Cardiac muscle cell (in vitro differentiated cells and primary cell): ENCODE results near the gene NPAS3. TPM values are rescaled to one million over a fixed set of nuclear protein-coding genes. Genes with fewer than 3 reads are reported as not detected.

Source experiments
- DNase-seq, 2 donors: peaks; one replicate each; pipeline versions ENCODE4 v3.0.0 to v3.0.0-alpha.2; 2010 to 2017; ENCODE audit warnings: low read depth in 1 of 2, low spot score in 1 of 2
- H3K27ac ChIP-seq: fragments of 200-600 bp; sonication (generic); 2 replicates; pipeline ENCODE4 v1.5.1; 2016
- H3K27me3 ChIP-seq: fragments of 200-600 bp; sonication (generic); 2 replicates; pipeline ENCODE4 v1.6.0; 2016; ENCODE audit warnings: control low read depth
- H3K36me3 ChIP-seq: fragments of 200-600 bp; sonication (generic); 2 replicates; pipeline ENCODE4 v1.5.1; 2016; ENCODE audit warnings: control low read depth
- H3K4me1 ChIP-seq: fragments of 200-600 bp; sonication (generic); 2 replicates; pipeline ENCODE4 v1.8.1; 2017; ENCODE audit warnings: low read depth, mild to moderate bottlenecking, mixed run types
- H3K4me3 ChIP-seq: fragments of 200-600 bp; sonication (generic); 2 replicates; pipeline ENCODE4 v1.5.1; 2016; ENCODE audit warnings: mild to moderate bottlenecking
- H3K9me3 ChIP-seq: fragments of 200-600 bp; sonication (generic); 2 replicates; pipeline ENCODE4 v1.5.1; 2017; ENCODE audit warnings: low read depth, mild to moderate bottlenecking, control low read depth
- polyA plus RNA-seq: library from polyadenylated mRNA; unstranded; fragments of >200 nt; fragmentation: Nextera tagmentation; extraction: Ambion mirVana; gene quantifications from 2 replicates; pipeline ENCODE4 v1.2.1, GENCODE V29; 2016
- total RNA-seq: library from RNA; depleted of rRNA; stranded (reverse); fragments of >200 nt; gene quantifications from 2 replicates; pipeline ENCODE4 v1.2.3, GENCODE V29; 2016
- TF ChIP-seq, protein P1 (sequence below): IDR thresholded peaks from 2 replicates; pipeline ENCODE4 v1.5.1; 2012; ENCODE audit warnings: low read depth, mild to moderate bottlenecking, low read length

NPAS3 gene
- total and polyA plus RNA-seq, 2 experiments from 2014 or later, result 0.18 TPM

DNA sequence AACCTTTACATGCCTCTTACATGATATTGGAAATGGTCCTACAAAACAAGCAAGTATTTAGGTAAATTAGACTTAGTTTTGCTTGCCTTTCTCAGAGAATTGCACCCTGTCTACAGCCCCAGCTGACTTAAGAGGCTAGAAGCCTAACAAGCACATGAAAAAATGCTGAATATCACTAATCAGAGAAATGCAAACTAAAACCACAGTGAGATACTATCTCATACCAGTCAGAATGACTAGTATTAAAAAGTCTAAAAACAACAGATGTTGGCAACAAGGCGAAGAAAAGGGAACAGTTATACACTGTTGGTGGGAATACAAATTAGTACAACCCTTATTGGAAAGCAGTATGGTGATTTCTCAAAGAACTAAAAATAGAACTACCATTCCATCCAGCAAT is 908.4 kb downstream of the NPAS3 start:
- no peak overlapping the region for H3K27ac ChIP-seq
- H3K4me1 ChIP-seq, result peaks cover 12% of the 10 kb centered on the region
- TF ChIP-seq, protein P1, sequence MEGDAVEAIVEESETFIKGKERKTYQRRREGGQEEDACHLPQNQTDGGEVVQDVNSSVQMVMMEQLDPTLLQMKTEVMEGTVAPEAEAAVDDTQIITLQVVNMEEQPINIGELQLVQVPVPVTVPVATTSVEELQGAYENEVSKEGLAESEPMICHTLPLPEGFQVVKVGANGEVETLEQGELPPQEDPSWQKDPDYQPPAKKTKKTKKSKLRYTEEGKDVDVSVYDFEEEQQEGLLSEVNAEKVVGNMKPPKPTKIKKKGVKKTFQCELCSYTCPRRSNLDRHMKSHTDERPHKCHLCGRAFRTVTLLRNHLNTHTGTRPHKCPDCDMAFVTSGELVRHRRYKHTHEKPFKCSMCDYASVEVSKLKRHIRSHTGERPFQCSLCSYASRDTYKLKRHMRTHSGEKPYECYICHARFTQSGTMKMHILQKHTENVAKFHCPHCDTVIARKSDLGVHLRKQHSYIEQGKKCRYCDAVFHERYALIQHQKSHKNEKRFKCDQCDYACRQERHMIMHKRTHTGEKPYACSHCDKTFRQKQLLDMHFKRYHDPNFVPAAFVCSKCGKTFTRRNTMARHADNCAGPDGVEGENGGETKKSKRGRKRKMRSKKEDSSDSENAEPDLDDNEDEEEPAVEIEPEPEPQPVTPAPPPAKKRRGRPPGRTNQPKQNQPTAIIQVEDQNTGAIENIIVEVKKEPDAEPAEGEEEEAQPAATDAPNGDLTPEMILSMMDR, result no peak
- H3K36me3 ChIP-seq, result no peaks in the 10 kb centered on the region
- no peaks in the 10 kb centered on the region for H3K27me3 ChIP-seq
- peak in 1 of 2 donors; percentile 25 for DNase-seq
- H3K4me3 ChIP-seq, result no peak overlapping the region
- no peaks in the 10 kb centered on the region for H3K9me3 ChIP-seq

DNA sequence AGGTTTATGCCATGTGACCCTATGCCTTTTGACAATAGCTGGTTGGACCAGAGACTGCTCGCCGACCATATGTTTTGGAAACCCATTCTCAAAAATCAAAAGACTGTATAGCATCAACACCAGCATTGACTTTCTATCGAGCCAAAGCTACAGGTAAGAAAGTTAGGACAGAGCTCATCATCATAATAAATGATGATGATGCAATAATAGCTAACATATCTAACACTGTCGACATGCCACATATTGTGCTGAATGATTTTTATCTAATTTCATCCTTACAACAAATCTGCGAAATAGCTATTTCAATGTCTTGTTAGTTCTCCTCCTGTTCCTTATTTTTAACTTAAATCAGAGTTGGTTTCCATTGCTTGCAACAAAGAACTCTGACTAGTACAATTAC is 909.3 kb downstream of the NPAS3 start:
- TF ChIP-seq, protein P1, result no peak
- DNase-seq, result no peak
- Histone ChIP-seq H3K4me3 (no peak overlapping the region), H3K9me3 (no peaks in the 10 kb centered on the region), H3K27me3 (no peaks in the 10 kb centered on the region), H3K36me3 (no peaks in the 10 kb centered on the region), H3K4me1 (peaks cover 12% of the 10 kb centered on the region), H3K27ac (no peak overlapping the region)

DNA sequence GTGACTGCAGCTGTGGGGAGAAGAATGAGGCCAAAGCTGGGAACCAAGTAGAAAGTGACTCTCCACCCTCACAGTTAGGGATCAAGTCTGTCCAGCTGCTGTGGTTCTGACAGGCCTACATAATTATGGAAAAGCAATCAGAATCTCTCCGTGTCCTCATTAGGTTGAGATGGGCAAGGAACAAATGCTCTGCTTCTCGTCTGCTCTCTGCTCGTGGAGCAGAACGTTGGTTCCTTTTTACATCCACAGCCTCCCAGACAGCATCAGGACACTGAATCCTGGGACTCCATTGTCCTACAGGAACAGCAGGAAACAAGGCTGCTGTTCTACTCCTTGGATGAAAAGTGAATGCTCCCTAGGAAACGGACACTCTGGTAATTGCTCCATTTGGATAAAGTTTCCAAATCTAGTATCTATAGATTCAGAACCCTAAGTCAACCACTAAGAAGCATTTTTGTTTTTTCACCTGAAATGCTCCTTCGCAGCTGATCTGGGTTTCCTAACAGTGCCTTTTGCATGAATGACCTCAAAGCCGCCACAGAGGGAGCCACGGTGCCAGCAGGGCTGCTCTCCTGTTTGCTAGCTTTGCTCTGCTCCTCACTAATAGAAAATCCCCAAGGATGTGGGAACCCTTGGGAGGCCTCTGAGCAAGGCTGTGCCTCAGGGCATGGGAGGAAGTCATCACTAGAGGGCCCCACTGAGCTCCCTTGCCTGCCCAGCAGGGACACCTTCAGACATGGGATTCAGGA is 910.2 kb downstream of the NPAS3 start:
- H3K4me1 ChIP-seq, result peaks cover 12% of the 10 kb centered on the region
- no peaks in the 10 kb centered on the region for H3K27me3 ChIP-seq
- H3K4me3 ChIP-seq, result no peak overlapping the region
- H3K9me3 ChIP-seq, result no peaks in the 10 kb centered on the region
- H3K27ac ChIP-seq, result no peak overlapping the region
- no peaks in the 10 kb centered on the region for H3K36me3 ChIP-seq
- TF ChIP-seq, protein P1, result peak; percentile 89
- DNase-seq, result peak; percentile 77 to 94

DNA sequence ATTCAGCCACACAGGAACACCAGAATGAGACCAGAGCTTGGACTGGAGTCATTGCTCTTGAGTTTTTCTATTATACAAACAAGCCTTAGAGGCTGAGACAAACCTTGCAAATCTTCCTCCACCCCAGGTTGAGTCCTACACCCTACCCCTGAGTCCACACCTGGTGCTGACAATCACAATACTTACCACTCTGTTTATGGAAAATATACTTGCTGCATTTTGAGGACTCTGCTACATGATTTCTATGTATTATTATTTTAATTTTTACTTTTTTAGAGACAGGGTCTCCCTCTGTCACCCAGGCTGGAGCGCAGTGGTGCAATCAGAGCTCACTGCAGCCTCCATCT is 910.7 kb downstream of the NPAS3 start:
- H3K9me3 ChIP-seq, result no peaks in the 10 kb centered on the region
- DNase-seq, result no peak
- H3K27ac ChIP-seq, result no peak overlapping the region
- peaks cover 12% of the 10 kb centered on the region for H3K4me1 ChIP-seq
- no peaks in the 10 kb centered on the region for H3K36me3 ChIP-seq
- no peak overlapping the region for H3K4me3 ChIP-seq
- no peaks in the 10 kb centered on the region for H3K27me3 ChIP-seq
- TF ChIP-seq, protein P1, result no peak

DNA sequence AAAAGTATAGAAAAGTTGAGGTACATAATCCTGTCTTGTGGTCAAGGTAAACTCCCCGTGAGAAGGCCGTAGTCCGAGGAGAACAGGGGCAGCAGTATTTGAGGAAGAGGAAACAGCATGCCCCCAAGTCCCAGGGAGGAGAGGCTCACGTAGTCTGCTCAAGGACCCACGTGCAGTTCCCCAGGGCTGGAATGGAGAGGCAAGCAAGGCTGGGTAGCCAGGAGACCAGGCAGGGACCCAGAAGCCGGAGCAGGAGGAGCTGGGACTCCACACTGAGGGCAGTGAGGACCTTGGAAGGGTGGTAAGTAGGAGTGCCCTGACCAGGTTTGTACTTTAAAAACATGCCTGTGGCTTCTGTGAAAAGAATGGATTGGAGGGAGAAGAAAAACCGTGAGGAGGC is 912.1 kb downstream of the NPAS3 start:
- peak overlapping the region; percentile 45 for H3K27ac ChIP-seq
- H3K4me1 ChIP-seq, result peaks cover 12% of the 10 kb centered on the region
- TF ChIP-seq, protein P1, result no peak
- DNase-seq, result no peak
- H3K36me3 ChIP-seq, result no peaks in the 10 kb centered on the region
- H3K9me3 ChIP-seq, result no peaks in the 10 kb centered on the region
- H3K27me3 ChIP-seq, result no peaks in the 10 kb centered on the region
- no peak overlapping the region for H3K4me3 ChIP-seq

DNA sequence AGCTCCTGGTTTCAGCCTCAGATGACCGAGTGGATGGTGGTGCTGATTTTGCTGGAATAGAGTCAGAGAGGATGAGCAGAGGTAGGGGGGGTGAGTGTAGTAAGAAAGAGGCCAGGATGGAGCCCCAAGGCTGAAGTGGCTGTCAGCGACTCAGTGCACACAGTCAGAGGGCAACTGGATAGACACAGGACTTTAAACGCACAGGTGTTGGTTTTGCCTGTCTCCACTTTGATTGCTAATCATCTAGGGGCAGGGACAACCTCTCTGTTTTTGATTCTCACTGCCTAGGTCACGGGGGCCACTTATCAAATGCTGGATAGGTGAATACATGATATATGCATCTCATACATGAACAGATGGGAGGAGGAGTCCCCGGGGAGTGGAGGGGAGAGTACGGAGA is 912.7 kb downstream of the NPAS3 start:
- H3K36me3 ChIP-seq, result no peaks in the 10 kb centered on the region
- no peaks in the 10 kb centered on the region for H3K9me3 ChIP-seq
- H3K4me1 ChIP-seq, result peaks cover 12% of the 10 kb centered on the region
- H3K4me3 ChIP-seq, result no peak overlapping the region
- TF ChIP-seq, protein P1, result no peak
- peak overlapping the region; percentile 45 for H3K27ac ChIP-seq
- no peaks in the 10 kb centered on the region for H3K27me3 ChIP-seq
- DNase-seq, result no peak
